ENCODE measurements around the gene LGMN. TPM values are rescaled to one million over a fixed set of nuclear protein-coding genes. Genes with fewer than 3 reads are reported as not detected.

LGMN gene
- total and polyA plus RNA-seq, 9 of the 15 experiments (the other 6 are each of a cell fraction or from before 2014, with no cell fraction given) = 0.05 to 1.4 (median 0.43) TPM; not detected in 2

DNA sequence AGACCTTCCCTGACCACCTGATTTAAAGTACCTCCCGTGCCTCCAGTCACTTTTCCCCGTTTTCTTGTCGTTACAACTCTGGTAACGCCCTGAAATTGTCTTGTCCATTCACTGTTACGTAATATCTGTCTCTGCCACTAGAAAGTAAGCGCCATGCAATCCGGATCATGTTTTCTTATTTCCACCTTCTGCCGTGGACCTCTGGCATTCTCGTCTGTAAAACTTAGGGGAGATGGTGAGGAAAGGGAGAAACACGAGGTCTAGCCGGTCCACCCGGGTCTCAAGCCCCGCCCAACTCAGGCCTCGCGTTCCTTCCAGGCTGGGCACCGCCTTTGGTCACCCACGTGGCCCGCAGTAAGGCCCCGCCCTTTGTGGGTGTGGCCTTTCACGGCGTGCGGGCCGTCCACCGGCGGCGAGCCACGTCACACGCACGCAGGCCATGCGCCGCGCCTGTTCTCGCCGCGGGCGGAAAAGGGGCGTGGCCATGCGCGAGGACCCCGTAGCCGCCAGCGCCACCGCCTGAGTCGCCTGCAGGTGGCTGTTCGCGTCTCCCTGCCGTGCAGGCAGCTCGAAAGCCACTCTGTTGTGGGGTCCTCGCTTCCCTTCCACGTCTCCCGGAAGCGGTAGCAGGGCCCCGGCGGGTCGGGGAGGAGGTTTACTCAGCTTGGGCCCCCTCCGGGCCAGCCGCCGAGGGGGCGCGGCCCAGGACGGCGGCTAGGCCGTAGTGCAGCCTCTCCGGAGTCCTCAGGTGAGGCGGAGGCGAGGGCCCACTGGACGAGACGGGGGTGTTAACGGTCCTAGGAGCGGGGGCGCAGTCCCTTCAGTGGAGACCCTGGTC lies 45.5 kb upstream of the LGMN start, which contains the start of gene GOLGA5 (continued):
- TF ChIP-seq, protein P1, sequence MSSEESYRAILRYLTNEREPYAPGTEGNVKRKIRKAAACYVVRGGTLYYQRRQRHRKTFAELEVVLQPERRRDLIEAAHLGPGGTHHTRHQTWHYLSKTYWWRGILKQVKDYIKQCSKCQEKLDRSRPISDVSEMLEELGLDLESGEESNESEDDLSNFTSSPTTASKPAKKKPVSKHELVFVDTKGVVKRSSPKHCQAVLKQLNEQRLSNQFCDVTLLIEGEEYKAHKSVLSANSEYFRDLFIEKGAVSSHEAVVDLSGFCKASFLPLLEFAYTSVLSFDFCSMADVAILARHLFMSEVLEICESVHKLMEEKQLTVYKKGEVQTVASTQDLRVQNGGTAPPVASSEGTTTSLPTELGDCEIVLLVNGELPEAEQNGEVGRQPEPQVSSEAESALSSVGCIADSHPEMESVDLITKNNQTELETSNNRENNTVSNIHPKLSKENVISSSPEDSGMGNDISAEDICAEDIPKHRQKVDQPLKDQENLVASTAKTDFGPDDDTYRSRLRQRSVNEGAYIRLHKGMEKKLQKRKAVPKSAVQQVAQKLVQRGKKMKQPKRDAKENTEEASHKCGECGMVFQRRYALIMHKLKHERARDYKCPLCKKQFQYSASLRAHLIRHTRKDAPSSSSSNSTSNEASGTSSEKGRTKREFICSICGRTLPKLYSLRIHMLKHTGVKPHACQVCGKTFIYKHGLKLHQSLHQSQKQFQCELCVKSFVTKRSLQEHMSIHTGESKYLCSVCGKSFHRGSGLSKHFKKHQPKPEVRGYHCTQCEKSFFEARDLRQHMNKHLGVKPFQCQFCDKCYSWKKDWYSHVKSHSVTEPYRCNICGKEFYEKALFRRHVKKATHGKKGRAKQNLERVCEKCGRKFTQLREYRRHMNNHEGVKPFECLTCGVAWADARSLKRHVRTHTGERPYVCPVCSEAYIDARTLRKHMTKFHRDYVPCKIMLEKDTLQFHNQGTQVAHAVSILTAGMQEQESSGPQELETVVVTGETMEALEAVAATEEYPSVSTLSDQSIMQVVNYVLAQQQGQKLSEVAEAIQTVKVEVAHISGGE (CRISPR knock-in tag; IDR thresholded peaks at IDR 0.05) = no peak
- TF ChIP-seq, protein P2, sequence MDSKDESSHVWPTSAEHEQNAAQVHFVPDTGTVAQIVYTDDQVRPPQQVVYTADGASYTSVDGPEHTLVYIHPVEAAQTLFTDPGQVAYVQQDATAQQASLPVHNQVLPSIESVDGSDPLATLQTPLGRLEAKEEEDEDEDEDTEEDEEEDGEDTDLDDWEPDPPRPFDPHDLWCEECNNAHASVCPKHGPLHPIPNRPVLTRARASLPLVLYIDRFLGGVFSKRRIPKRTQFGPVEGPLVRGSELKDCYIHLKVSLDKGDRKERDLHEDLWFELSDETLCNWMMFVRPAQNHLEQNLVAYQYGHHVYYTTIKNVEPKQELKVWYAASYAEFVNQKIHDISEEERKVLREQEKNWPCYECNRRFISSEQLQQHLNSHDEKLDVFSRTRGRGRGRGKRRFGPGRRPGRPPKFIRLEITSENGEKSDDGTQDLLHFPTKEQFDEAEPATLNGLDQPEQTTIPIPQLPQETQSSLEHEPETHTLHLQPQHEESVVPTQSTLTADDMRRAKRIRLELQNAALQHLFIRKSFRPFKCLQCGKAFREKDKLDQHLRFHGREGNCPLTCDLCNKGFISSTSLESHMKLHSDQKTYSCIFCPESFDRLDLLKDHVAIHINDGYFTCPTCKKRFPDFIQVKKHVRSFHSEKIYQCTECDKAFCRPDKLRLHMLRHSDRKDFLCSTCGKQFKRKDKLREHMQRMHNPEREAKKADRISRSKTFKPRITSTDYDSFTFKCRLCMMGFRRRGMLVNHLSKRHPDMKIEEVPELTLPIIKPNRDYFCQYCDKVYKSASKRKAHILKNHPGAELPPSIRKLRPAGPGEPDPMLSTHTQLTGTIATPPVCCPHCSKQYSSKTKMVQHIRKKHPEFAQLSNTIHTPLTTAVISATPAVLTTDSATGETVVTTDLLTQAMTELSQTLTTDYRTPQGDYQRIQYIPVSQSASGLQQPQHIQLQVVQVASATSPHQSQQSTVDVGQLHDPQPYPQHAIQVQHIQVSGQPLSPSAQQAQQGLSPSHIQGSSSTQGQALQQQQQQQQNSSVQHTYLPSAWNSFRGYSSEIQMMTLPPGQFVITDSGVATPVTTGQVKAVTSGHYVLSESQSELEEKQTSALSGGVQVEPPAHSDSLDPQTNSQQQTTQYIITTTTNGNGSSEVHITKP (IDR thresholded peaks at IDR 0.05; ENCODE audit: partially characterized antibody) = no peak
- TF ChIP-seq ZNF134 (CRISPR knock-in tag; conservative IDR thresholded peaks at IDR 0.05) = no peak
- no peak for TF ChIP-seq RFX5 (IDR thresholded peaks at IDR 0.05; ENCODE audit: low read depth, low read length)
- no peak for TF ChIP-seq TAF7 (tag; IDR thresholded peaks at IDR 0.05)
- no peak for TF ChIP-seq KHSRP (IDR thresholded peaks at IDR 0.05)
- TF ChIP-seq HLTF (IDR thresholded peaks at IDR 0.05) = no peak
- TF ChIP-seq HDAC6 (IDR thresholded peaks at IDR 0.05; ENCODE audit: low read depth, low read length) = no peak
- TF ChIP-seq, protein P3, sequence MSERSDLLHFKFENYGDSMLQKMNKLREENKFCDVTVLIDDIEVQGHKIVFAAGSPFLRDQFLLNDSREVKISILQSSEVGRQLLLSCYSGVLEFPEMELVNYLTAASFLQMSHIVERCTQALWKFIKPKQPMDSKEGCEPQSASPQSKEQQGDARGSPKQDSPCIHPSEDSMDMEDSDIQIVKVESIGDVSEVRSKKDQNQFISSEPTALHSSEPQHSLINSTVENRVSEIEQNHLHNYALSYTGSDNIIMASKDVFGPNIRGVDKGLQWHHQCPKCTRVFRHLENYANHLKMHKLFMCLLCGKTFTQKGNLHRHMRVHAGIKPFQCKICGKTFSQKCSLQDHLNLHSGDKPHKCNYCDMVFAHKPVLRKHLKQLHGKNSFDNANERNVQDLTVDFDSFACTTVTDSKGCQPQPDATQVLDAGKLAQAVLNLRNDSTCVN (CRISPR knock-in tag; IDR thresholded peaks at IDR 0.05) = no peak
- TF ChIP-seq, protein P4, sequence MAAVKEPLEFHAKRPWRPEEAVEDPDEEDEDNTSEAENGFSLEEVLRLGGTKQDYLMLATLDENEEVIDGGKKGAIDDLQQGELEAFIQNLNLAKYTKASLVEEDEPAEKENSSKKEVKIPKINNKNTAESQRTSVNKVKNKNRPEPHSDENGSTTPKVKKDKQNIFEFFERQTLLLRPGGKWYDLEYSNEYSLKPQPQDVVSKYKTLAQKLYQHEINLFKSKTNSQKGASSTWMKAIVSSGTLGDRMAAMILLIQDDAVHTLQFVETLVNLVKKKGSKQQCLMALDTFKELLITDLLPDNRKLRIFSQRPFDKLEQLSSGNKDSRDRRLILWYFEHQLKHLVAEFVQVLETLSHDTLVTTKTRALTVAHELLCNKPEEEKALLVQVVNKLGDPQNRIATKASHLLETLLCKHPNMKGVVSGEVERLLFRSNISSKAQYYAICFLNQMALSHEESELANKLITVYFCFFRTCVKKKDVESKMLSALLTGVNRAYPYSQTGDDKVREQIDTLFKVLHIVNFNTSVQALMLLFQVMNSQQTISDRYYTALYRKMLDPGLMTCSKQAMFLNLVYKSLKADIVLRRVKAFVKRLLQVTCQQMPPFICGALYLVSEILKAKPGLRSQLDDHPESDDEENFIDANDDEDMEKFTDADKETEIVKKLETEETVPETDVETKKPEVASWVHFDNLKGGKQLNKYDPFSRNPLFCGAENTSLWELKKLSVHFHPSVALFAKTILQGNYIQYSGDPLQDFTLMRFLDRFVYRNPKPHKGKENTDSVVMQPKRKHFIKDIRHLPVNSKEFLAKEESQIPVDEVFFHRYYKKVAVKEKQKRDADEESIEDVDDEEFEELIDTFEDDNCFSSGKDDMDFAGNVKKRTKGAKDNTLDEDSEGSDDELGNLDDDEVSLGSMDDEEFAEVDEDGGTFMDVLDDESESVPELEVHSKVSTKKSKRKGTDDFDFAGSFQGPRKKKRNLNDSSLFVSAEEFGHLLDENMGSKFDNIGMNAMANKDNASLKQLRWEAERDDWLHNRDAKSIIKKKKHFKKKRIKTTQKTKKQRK (IDR thresholded peaks at IDR 0.05; ENCODE audit: borderline replicate concordance, low read depth, low read length) = no peak
- TF ChIP-seq, protein P5, sequence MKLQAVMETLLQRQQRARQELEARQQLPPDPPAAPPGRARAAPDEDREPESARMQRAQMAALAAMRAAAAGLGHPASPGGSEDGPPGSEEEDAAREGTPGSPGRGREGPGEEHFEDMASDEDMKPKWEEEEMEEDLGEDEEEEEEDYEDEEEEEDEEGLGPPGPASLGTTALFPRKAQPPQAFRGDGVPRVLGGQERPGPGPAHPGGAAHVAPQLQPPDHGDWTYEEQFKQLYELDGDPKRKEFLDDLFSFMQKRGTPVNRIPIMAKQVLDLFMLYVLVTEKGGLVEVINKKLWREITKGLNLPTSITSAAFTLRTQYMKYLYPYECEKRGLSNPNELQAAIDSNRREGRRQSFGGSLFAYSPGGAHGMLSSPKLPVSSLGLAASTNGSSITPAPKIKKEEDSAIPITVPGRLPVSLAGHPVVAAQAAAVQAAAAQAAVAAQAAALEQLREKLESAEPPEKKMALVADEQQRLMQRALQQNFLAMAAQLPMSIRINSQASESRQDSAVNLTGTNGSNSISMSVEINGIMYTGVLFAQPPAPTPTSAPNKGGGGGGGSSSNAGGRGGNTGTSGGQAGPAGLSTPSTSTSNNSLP (IDR thresholded peaks at IDR 0.05; ENCODE audit: borderline replicate concordance, low read depth, low read length) = no peak
- no peak for TF ChIP-seq RHOXF2B (CRISPR knock-in tag; conservative IDR thresholded peaks at IDR 0.05)
- TF ChIP-seq NR3C1 (CRISPR knock-in tag; IDR thresholded peaks at IDR 0.05) = no peak
